ENCODE data around the gene KPNB1. TPM values are rescaled to one million over a fixed set of nuclear protein-coding genes. Genes with fewer than 3 reads are reported as not detected.
A peak's percentile ranks its signal among the peaks of the same experiment; 100 is the strongest.

Gene KPNB1
- total and polyA plus RNA-seq, 2 experiments from 2014 or later = 274 to 599 TPM

GRCh38 chr17:47712330-47713023, 62.8 kb downstream of the KPNB1 start (continued):
- TF ChIP-seq CTCF (conservative IDR thresholded peaks at IDR 0.05; ENCODE audit: low read depth in 2 of 2) (no peak), ETS1 (IDR thresholded peaks at IDR 0.05) (no peak), JUNB (IDR thresholded peaks at IDR 0.05; ENCODE audit: unreplicated experiment) (no peak), ZNF331 (CRISPR knock-in tag; IDR thresholded peaks at IDR 0.05; ENCODE audit: low read depth) (no peak), ZNF114 (CRISPR knock-in tag; IDR thresholded peaks at IDR 0.05) (no peak), EZH2phosphoT487 (IDR thresholded peaks at IDR 0.05; ENCODE audit: unreplicated experiment) (no peak), EZH2 (IDR thresholded peaks at IDR 0.05; ENCODE audit: low read depth, unreplicated experiment) (no peak)

GRCh38 chr17:47713980-47714700, 64.4 kb downstream of the KPNB1 start:
- TF ChIP-seq ZNF114 (CRISPR knock-in tag; IDR thresholded peaks at IDR 0.05) (no peak), JUNB (IDR thresholded peaks at IDR 0.05; ENCODE audit: unreplicated experiment) (no peak), CTCF (conservative IDR thresholded peaks at IDR 0.05; ENCODE audit: low read depth in 2 of 2) (peak; percentile 15 to 57; a peak in 2 of 4 replicates), EZH2phosphoT487 (IDR thresholded peaks at IDR 0.05; ENCODE audit: unreplicated experiment) (no peak), ETS1 (IDR thresholded peaks at IDR 0.05) (no peak), REST (IDR thresholded peaks at IDR 0.05; ENCODE audit: unreplicated experiment) (peak; percentile 25), CREB1 (CRISPR knock-in tag; IDR thresholded peaks at IDR 0.05; ENCODE audit: low read depth) (no peak)
- no peaks in the 10 kb centered on the region for H3K9me2 ChIP-seq (ENCODE audit: insufficient read depth)
- no peaks in the 10 kb centered on the region for H3F3A ChIP-seq (replicated peaks; ENCODE audit: low read depth)
- H4K20me1 ChIP-seq (replicated peaks; ENCODE audit: insufficient read depth) = 0 out of 2 replicates have a peak, but pooled peaks cover 5% of the 10 kb centered on the region
- H3K36me3 ChIP-seq (ENCODE audit: insufficient read depth) = no peaks in the 10 kb centered on the region
- peaks cover 8% of the 10 kb centered on the region; the same call in 1 of the 2 replicates for H3K4me1 ChIP-seq (ENCODE audit: insufficient read depth)
- Mint-ChIP-seq H3K4me1 (peaks cover 28% of the 10 kb centered on the region), H3K27ac (no peak overlapping the region), H3K36me3 (ENCODE audit: low read depth) (peaks cover 3% of the 10 kb centered on the region; the same call in 1 of the 3 replicates), H3K4me3 (no peak overlapping the region; the same call in 2 of the 3 replicates), H3K27me3 (ENCODE audit: insufficient read depth, low read depth, poor library complexity) (peaks cover 21% of the 10 kb centered on the region), H3K9me3 (no peaks in the 10 kb centered on the region; the same call in 2 of the 3 replicates)
- peak; percentile 82 for ATAC-seq
- peaks cover 19% of the 10 kb centered on the region for H3K27me3 ChIP-seq (ENCODE audit: insufficient read depth)
- peak; percentile 66 for DNase-seq (ENCODE audit: low spot score)
- no peaks in the 10 kb centered on the region for H3K79me2 ChIP-seq (replicated peaks; ENCODE audit: insufficient read depth)
- H3K27ac ChIP-seq (ENCODE audit: low read depth) = no peak overlapping the region
- no peak overlapping the region for H2AFZ ChIP-seq
- no peak overlapping the region for H3K4me3 ChIP-seq
- H3K4me2 ChIP-seq = no peak overlapping the region
